ENCODE data around the gene EXOC3. TPM values are rescaled to one million over a fixed set of nuclear protein-coding genes. Genes with fewer than 3 reads are reported as not detected.

The EXOC3 gene
- total RNA-seq, 4 donors from 2014 or later: 49.5 to 87.5 (median 59.0) TPM

DNA sequence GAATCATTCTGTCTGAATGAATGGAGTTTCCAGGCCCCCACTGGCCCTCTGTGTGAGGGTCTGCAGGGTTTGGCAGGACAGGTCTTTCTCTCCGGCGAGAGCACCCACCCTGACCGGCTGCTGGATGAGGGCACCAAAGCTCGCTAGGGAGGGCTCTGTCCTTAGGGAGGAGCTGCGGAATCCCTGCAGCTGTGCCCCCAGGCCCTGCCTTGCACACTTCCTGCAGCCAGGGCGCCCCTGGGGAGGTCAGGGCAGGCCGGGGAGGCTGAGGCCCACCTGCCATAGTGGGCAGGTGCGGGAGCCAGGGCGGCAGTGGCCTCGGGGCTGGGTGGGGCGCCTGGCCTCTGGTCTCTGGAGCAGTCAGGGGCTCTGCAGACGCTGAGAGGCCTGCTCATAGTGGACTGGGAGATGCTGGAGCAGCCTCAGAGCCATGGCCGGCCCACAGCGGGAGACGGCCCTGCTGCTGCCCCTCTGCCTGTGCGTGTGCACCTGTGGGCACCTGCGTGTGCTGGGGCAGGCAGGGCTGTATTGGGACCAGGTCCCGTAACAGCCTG lies 36.1 kb downstream of the EXOC3 start:
- intact Hi-C loops (cut with DNase I; ENCODE audit: low total_unique reads): no loop called here
- TF ChIP-seq POLR2A (IDR thresholded peaks at IDR 0.05): no peak
- TF ChIP-seq, protein P1, sequence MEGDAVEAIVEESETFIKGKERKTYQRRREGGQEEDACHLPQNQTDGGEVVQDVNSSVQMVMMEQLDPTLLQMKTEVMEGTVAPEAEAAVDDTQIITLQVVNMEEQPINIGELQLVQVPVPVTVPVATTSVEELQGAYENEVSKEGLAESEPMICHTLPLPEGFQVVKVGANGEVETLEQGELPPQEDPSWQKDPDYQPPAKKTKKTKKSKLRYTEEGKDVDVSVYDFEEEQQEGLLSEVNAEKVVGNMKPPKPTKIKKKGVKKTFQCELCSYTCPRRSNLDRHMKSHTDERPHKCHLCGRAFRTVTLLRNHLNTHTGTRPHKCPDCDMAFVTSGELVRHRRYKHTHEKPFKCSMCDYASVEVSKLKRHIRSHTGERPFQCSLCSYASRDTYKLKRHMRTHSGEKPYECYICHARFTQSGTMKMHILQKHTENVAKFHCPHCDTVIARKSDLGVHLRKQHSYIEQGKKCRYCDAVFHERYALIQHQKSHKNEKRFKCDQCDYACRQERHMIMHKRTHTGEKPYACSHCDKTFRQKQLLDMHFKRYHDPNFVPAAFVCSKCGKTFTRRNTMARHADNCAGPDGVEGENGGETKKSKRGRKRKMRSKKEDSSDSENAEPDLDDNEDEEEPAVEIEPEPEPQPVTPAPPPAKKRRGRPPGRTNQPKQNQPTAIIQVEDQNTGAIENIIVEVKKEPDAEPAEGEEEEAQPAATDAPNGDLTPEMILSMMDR (IDR thresholded peaks at IDR 0.05): no peak
- 48 to 86% methylated on average over 3 to 17 of the region's 18 CpGs for WGBS, 2 donors
- H3K4me3 ChIP-seq (ENCODE audit: low read depth, poor library complexity, severe bottlenecking): no peak overlapping the region
- DNase-seq (ENCODE audit: low spot score in 2 of 2): no peak

- intact Hi-C loops (cut with DNase I; ENCODE audit: low total_unique reads): no loop called here
- 71 to 84% methylated on average over 32 of the region's 34 CpGs for WGBS, 2 donors
- DNase-seq (ENCODE audit: low spot score in 2 of 2): no peak
- H3K4me3 ChIP-seq (ENCODE audit: low read depth, poor library complexity, severe bottlenecking): no peak overlapping the region
- TF ChIP-seq, protein P1 (IDR thresholded peaks at IDR 0.05): no peak
- no peak for TF ChIP-seq POLR2A (IDR thresholded peaks at IDR 0.05)
These were observed 36.8 kb downstream of the EXOC3 start for GRCh38 chr5:479566-480319.

DNA sequence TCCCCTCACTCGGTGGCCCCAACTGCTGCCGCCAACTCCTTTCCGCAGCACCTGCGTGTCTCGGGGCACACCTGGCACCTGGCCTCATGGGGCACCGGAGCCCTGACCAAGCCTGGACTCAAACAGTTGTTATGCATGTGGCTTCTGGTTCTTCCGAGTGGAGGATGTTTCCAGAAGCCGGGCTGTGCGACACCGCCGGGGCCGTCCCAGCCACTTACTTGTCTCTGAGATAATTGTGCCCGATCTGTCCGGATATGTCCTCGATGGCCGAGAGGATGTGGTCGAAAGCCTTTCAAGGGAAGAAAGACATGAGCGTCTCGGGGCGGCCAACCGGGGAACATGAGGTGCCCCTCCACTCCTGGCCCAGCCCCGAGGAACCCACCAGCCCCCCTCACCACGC lies 38.4 kb downstream of the EXOC3 start:
- H3K4me3 ChIP-seq (ENCODE audit: low read depth, poor library complexity, severe bottlenecking): no peak overlapping the region
- WGBS, 2 donors: 81 to 86% methylated on average over 23 of the region's 23 CpGs
- DNase-seq (ENCODE audit: low spot score in 2 of 2): no peak
- intact Hi-C loops (cut with DNase I; ENCODE audit: low total_unique reads): no loop called here
- TF ChIP-seq, protein P1 (IDR thresholded peaks at IDR 0.05): no peak
- no peak for TF ChIP-seq POLR2A (IDR thresholded peaks at IDR 0.05)

- no peak for DNase-seq (ENCODE audit: low spot score in 2 of 2)
- intact Hi-C loops (cut with DNase I; ENCODE audit: low total_unique reads): no loop called here
- TF ChIP-seq POLR2A (IDR thresholded peaks at IDR 0.05): no peak
- TF ChIP-seq, protein P1 (IDR thresholded peaks at IDR 0.05): no peak
- H3K4me3 ChIP-seq (ENCODE audit: low read depth, poor library complexity, severe bottlenecking): no peak overlapping the region
- WGBS, 2 donors: 66 to 67% methylated on average over 11 to 18 of the region's 24 CpGs
These were observed 39.0 kb downstream of the EXOC3 start for GRCh38 chr5:482021-482420.

GRCh38 chr5:482506-482905 lies 39.5 kb downstream of the EXOC3 start:
- TF ChIP-seq, protein P1 (IDR thresholded peaks at IDR 0.05): no peak
- no peak for TF ChIP-seq POLR2A (IDR thresholded peaks at IDR 0.05)
- 93% methylated on average over 25 to 26 of the region's 27 CpGs for WGBS, 2 donors
- intact Hi-C loops (cut with DNase I; ENCODE audit: low total_unique reads): no loop called here
- DNase-seq (ENCODE audit: low spot score in 2 of 2): no peak
- H3K4me3 ChIP-seq (ENCODE audit: low read depth, poor library complexity, severe bottlenecking): no peak overlapping the region
